Measurements from ENCODE around the gene ARID1A. TPM values are rescaled to one million over a fixed set of nuclear protein-coding genes. Genes with fewer than 3 reads are reported as not detected.

Gene ARID1A
- total RNA-seq, 2 donors from 2014 or later, result 110 to 116 TPM

Other genes starting within 250 kb of the ARID1A start
- 100 to 1,000 TPM; 649 to 992 TPM for gene HMGN2, start 223.6 kb upstream of the ARID1A start, total RNA-seq
- gene RPS6KA1, start 166.3 kb upstream of the ARID1A start, total RNA-seq, result 100 to 1,000 TPM; 154 to 197 TPM
- 10 to 100 TPM; 15.9 to 21.0 TPM for gene PIGV, start 91.9 kb downstream of the ARID1A start, total RNA-seq
- 10 to 100 TPM; 37.8 to 59.5 TPM for gene ZDHHC18, start 130.7 kb downstream of the ARID1A start, total RNA-seq
- gene SFN, start 167.1 kb downstream of the ARID1A start, total RNA-seq, result 1 to 10 TPM; 1.1 to 2.3 TPM
- gene GPN2, start 194.3 kb downstream of the ARID1A start, total RNA-seq, result 10 to 100 TPM; 29.5 to 56.1 TPM
- gene GPATCH3, start 204.5 kb downstream of the ARID1A start, total RNA-seq, result 10 to 100 TPM; 11.7 to 13.2 TPM
- gene NR0B2, start 218.0 kb downstream of the ARID1A start, total RNA-seq, result not detected
- 10 to 100 TPM; 60.5 to 93.7 TPM for gene NUDC, start 225.7 kb downstream of the ARID1A start, total RNA-seq